ENCODE results near the gene CHN2. TPM values are rescaled to one million over a fixed set of nuclear protein-coding genes. Genes with fewer than 3 reads are reported as not detected.

CHN2 gene
- total RNA-seq, 1 experiment from 2014 or later: 0.15 TPM

DNA sequence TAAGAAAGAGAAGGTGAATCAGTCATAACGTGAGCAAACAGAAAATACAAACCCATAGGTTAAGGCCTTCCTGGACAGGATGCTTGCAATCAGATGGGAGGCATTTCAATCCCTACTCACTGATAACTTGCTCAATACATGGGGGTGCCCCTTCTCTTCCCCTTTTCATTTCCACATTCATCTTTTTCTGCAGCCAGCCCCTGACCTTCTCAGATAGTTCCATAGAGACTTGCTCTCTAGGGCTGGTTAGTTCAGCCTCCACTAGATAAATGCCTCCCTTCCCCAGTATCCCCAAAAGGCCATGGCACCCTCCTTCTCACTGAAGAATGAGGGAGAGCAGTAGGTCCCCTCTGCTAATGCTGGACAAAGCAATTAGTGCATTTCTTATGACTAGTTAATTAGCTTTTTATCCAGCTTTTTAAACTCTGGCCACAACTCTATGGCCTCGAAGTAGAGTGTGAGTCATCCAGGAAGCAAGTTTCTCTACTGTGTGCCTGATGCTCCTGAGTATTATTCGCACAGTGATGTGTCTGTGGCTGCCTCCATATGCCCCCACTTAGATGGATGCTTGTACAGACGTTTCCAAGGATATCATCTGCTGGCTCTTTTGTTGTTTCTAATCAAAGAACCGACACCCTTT lies 12.7 kb downstream of the CHN2 start:
- in situ Hi-C loops (cut with HindIII; ENCODE audit: low pct_unique_long_range_greater_than_20kb, low sequenced_read_pairs) (no loop called here), intact Hi-C loops (cut with micrococcal nuclease; ENCODE audit: unreplicated experiment) (no loop called here)
- TF ChIP-seq TCF7L2 (IDR thresholded peaks at IDR 0.05; ENCODE audit: low read depth, low read length) (no peak), SIN3A (IDR thresholded peaks at IDR 0.05; ENCODE audit: borderline replicate concordance, insufficient read depth, low read depth, low read length) (no peak), POLR2AphosphoS5 (IDR thresholded peaks at IDR 0.05; ENCODE audit: low read depth, low read length) (no peak)
- TF ChIP-seq, protein P1, sequence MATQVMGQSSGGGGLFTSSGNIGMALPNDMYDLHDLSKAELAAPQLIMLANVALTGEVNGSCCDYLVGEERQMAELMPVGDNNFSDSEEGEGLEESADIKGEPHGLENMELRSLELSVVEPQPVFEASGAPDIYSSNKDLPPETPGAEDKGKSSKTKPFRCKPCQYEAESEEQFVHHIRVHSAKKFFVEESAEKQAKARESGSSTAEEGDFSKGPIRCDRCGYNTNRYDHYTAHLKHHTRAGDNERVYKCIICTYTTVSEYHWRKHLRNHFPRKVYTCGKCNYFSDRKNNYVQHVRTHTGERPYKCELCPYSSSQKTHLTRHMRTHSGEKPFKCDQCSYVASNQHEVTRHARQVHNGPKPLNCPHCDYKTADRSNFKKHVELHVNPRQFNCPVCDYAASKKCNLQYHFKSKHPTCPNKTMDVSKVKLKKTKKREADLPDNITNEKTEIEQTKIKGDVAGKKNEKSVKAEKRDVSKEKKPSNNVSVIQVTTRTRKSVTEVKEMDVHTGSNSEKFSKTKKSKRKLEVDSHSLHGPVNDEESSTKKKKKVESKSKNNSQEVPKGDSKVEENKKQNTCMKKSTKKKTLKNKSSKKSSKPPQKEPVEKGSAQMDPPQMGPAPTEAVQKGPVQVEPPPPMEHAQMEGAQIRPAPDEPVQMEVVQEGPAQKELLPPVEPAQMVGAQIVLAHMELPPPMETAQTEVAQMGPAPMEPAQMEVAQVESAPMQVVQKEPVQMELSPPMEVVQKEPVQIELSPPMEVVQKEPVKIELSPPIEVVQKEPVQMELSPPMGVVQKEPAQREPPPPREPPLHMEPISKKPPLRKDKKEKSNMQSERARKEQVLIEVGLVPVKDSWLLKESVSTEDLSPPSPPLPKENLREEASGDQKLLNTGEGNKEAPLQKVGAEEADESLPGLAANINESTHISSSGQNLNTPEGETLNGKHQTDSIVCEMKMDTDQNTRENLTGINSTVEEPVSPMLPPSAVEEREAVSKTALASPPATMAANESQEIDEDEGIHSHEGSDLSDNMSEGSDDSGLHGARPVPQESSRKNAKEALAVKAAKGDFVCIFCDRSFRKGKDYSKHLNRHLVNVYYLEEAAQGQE (IDR thresholded peaks at IDR 0.05; ENCODE audit: insufficient read depth in 1 of 2, low read depth in 2 of 2, low read length in 1 of 2): no peak
- TF ChIP-seq, protein P2, sequence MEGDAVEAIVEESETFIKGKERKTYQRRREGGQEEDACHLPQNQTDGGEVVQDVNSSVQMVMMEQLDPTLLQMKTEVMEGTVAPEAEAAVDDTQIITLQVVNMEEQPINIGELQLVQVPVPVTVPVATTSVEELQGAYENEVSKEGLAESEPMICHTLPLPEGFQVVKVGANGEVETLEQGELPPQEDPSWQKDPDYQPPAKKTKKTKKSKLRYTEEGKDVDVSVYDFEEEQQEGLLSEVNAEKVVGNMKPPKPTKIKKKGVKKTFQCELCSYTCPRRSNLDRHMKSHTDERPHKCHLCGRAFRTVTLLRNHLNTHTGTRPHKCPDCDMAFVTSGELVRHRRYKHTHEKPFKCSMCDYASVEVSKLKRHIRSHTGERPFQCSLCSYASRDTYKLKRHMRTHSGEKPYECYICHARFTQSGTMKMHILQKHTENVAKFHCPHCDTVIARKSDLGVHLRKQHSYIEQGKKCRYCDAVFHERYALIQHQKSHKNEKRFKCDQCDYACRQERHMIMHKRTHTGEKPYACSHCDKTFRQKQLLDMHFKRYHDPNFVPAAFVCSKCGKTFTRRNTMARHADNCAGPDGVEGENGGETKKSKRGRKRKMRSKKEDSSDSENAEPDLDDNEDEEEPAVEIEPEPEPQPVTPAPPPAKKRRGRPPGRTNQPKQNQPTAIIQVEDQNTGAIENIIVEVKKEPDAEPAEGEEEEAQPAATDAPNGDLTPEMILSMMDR (IDR thresholded peaks at IDR 0.05): no peak
- 0 out of 2 replicates have a peak, but pooled peaks have one; percentile 60 for ATAC-seq
- ChIA-PET CTCF (no interaction called here), POLR2A (no interaction called here)
- DNase-seq (ENCODE audit: low read depth, low spot score): no peak
- Histone ChIP-seq H3K4me1 (ENCODE audit: control insufficient read depth, insufficient read depth, low read length) (no peaks in the 10 kb centered on the region), H3K27me3 (ENCODE audit: control insufficient read depth, insufficient read depth, low read length) (peaks cover 10% of the 10 kb centered on the region), H3K36me3 (ENCODE audit: control insufficient read depth, insufficient read depth, low read length) (no peaks in the 10 kb centered on the region), H3K4me3 (ENCODE audit: low read depth in 2 of 2, low read length in 2 of 2) (no peak overlapping the region), H3K27ac (ENCODE audit: low read length) (no peak overlapping the region), H3K9me3 (ENCODE audit: control insufficient read depth, insufficient read depth, low read depth, low read length) (no peaks in the 10 kb centered on the region)
- BruUV-seq (replicated peaks): no TSS peak

DNA sequence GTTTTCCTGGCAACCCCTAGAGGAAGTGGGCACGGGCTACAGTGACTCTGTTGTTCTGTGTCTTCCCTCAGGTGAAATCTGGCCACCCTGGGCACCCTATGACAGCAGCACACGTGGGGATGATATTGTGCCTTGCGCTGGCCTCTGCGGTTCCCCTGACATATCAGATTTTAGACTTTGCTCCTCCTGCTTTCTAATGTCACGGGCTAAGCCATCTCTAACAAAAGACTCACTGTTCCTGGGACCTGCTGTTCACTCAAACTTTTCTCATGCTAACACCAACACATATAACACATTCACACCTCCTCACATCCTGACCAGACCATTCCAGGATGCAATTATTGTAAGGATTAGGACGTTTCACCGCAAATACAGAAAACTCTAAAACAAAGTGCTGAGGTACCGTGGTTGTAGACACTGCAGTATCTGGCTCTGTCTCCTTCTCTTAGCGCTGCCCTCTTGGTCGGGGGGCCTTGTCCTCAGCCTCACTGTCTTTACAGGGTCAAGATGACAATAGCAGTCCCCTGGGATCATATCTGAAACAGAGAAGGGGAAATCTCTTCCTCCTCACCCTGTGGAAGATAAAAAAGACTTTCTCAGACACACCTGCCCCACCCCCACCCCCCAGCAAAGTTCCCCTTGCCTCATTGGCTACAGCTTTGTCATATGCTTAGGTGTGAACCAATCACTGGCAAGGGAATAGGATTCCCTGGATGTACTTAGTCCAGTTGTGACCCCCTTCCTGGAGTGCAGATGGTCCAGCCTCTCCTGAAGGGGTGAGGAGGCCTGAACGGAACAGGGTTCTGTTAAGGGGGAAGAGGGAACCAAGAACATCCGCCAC lies 14.1 kb downstream of the CHN2 start:
- ChIA-PET CTCF (no interaction called here), POLR2A (no interaction called here)
- no peaks in the 10 kb centered on the region for H3K4me1 ChIP-seq (ENCODE audit: control insufficient read depth, insufficient read depth, low read length)
- no peak for ATAC-seq
- in situ Hi-C loops (cut with HindIII; ENCODE audit: low pct_unique_long_range_greater_than_20kb, low sequenced_read_pairs): no loop called here
- no peak for TF ChIP-seq TCF7L2 (IDR thresholded peaks at IDR 0.05; ENCODE audit: low read depth, low read length)
- TF ChIP-seq, protein P1 (IDR thresholded peaks at IDR 0.05; ENCODE audit: insufficient read depth in 1 of 2, low read depth in 2 of 2, low read length in 1 of 2): no peak
- no peak for TF ChIP-seq POLR2AphosphoS5 (IDR thresholded peaks at IDR 0.05; ENCODE audit: low read depth, low read length)
- TF ChIP-seq, protein P2 (IDR thresholded peaks at IDR 0.05): no peak
- no peak for TF ChIP-seq SIN3A (IDR thresholded peaks at IDR 0.05; ENCODE audit: borderline replicate concordance, insufficient read depth, low read depth, low read length)
- DNase-seq (ENCODE audit: low read depth, low spot score): no peak
- no peaks in the 10 kb centered on the region for H3K36me3 ChIP-seq (ENCODE audit: control insufficient read depth, insufficient read depth, low read length)
- H3K4me3 ChIP-seq (ENCODE audit: low read depth in 2 of 2, low read length in 2 of 2): no peak overlapping the region
- intact Hi-C loops (cut with micrococcal nuclease; ENCODE audit: unreplicated experiment): no loop called here
- H3K27ac ChIP-seq (ENCODE audit: low read length): no peak overlapping the region
- H3K9me3 ChIP-seq (ENCODE audit: control insufficient read depth, insufficient read depth, low read depth, low read length): no peaks in the 10 kb centered on the region
- BruUV-seq (replicated peaks): no TSS peak
- peaks cover 11% of the 10 kb centered on the region for H3K27me3 ChIP-seq (ENCODE audit: control insufficient read depth, insufficient read depth, low read length)

All from Panc1 (cell line).